Activated CD4-positive, alpha-beta T cell treated with anti-CD3 and anti-CD28 coated beads, Interleukin-2, Interleukin-4, amounts not matched to agents 100 ng/mL and 50 ng/mL, durations not matched to agents 16 hours and 8 hours (primary cell): ENCODE results near the gene FGFBP3.

ENCODE experiments used
- DNase-seq: peaks from one replicate; pipeline ENCODE4 v3.0.0-alpha.2; 2020; ENCODE audit warnings: low spot score

Gene FGFBP3

GRCh38 chr10:91909117-91909677, at the start of gene FGFBP3:
TSS of gene FGFBP3 (minus strand) at chr10:91909486. CDS start at chr10:91908969, 517 bp downstream.
- peak; percentile 50 for DNase-seq

- no peak for DNase-seq
Observed at GRCh38 chr10:91957091-91957490, 47.8 kb upstream of the FGFBP3 start.

- DNase-seq = no peak
Observed at GRCh38 chr10:91955114-91955513, 45.8 kb upstream of the FGFBP3 start.

- no peak for DNase-seq
Observed at GRCh38 chr10:91953600-91954160, 44.4 kb upstream of the FGFBP3 start.

GRCh38 chr10:91944880-91945630, 35.8 kb upstream of the FGFBP3 start:
- DNase-seq = peak; percentile 91

GRCh38 chr10:91941426-91941825, 32.1 kb upstream of the FGFBP3 start:
- DNase-seq = no peak

- DNase-seq = no peak
Observed at GRCh38 chr10:91939653-91940052, 30.4 kb upstream of the FGFBP3 start.

- no peak for DNase-seq
Observed at GRCh38 chr10:91935886-91936285, 26.6 kb upstream of the FGFBP3 start.

GRCh38 chr10:91932737-91933136, 23.5 kb upstream of the FGFBP3 start:
- no peak for DNase-seq

GRCh38 chr10:91931526-91932190, 22.4 kb upstream of the FGFBP3 start:
- no peak for DNase-seq

- DNase-seq = no peak
Observed at GRCh38 chr10:91930939-91931338, 21.7 kb upstream of the FGFBP3 start.

- no peak for DNase-seq
Observed at GRCh38 chr10:91925022-91925320, 15.7 kb upstream of the FGFBP3 start.

- DNase-seq = no peak
Observed at GRCh38 chr10:91924212-91925021, 15.1 kb upstream of the FGFBP3 start.

- peak; percentile 94 for DNase-seq
Observed at GRCh38 chr10:91923371-91924211, 14.3 kb upstream of the FGFBP3 start, which contains the start of gene BTAF1. TSS of gene BTAF1 (plus strand) at chr10:91923770. CDS start at chr10:91924077, 307 bp downstream.

- DNase-seq = no peak
Observed at GRCh38 chr10:91919651-91920050, 10.4 kb upstream of the FGFBP3 start.

- DNase-seq = no peak
Observed at GRCh38 chr10:91910467-91910866, 1.2 kb upstream of the FGFBP3 start.

GRCh38 chr10:91908337-91909116, 759 bp downstream of the FGFBP3 start:
- peak; percentile 79 for DNase-seq

- DNase-seq = no peak
Observed at GRCh38 chr10:91907914-91908336, 1.4 kb downstream of the FGFBP3 start.

GRCh38 chr10:91907033-91907594, 2.2 kb downstream of the FGFBP3 start:
- no peak for DNase-seq
